Measurements from ENCODE around the gene FBXO10.

DNA sequence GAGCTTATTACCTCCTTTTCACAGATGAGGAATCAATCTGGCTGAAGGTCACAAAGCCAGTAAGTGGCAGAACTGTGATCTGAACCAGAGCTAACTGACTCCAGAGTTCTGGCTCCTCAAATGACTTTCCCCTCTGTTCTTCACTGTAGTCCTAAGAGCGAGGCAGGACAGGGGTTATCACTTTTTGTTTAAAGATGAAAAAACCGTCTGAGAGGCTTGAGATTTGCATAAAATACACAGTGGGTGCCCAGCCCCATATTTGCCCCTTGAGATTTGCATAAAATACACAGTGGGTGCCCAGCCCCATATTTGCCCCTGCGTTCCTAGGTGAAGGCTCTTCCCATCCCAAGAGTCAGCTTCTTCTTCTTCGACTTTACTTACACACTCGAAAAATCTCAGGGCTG, 667 bp downstream of the FBXO10 start:
- TF ChIP-seq, protein P1, sequence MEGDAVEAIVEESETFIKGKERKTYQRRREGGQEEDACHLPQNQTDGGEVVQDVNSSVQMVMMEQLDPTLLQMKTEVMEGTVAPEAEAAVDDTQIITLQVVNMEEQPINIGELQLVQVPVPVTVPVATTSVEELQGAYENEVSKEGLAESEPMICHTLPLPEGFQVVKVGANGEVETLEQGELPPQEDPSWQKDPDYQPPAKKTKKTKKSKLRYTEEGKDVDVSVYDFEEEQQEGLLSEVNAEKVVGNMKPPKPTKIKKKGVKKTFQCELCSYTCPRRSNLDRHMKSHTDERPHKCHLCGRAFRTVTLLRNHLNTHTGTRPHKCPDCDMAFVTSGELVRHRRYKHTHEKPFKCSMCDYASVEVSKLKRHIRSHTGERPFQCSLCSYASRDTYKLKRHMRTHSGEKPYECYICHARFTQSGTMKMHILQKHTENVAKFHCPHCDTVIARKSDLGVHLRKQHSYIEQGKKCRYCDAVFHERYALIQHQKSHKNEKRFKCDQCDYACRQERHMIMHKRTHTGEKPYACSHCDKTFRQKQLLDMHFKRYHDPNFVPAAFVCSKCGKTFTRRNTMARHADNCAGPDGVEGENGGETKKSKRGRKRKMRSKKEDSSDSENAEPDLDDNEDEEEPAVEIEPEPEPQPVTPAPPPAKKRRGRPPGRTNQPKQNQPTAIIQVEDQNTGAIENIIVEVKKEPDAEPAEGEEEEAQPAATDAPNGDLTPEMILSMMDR (IDR thresholded peaks at IDR 0.05; ENCODE audit: insufficient read depth, low read length) = no peak
- TF ChIP-seq GABPA (IDR thresholded peaks at IDR 0.05; ENCODE audit: low read depth) = no peak
- TF ChIP-seq POLR2AphosphoS5 (IDR thresholded peaks at IDR 0.05; ENCODE audit: low read depth) = no peak
- TF ChIP-seq, protein P2, sequence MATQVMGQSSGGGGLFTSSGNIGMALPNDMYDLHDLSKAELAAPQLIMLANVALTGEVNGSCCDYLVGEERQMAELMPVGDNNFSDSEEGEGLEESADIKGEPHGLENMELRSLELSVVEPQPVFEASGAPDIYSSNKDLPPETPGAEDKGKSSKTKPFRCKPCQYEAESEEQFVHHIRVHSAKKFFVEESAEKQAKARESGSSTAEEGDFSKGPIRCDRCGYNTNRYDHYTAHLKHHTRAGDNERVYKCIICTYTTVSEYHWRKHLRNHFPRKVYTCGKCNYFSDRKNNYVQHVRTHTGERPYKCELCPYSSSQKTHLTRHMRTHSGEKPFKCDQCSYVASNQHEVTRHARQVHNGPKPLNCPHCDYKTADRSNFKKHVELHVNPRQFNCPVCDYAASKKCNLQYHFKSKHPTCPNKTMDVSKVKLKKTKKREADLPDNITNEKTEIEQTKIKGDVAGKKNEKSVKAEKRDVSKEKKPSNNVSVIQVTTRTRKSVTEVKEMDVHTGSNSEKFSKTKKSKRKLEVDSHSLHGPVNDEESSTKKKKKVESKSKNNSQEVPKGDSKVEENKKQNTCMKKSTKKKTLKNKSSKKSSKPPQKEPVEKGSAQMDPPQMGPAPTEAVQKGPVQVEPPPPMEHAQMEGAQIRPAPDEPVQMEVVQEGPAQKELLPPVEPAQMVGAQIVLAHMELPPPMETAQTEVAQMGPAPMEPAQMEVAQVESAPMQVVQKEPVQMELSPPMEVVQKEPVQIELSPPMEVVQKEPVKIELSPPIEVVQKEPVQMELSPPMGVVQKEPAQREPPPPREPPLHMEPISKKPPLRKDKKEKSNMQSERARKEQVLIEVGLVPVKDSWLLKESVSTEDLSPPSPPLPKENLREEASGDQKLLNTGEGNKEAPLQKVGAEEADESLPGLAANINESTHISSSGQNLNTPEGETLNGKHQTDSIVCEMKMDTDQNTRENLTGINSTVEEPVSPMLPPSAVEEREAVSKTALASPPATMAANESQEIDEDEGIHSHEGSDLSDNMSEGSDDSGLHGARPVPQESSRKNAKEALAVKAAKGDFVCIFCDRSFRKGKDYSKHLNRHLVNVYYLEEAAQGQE (IDR thresholded peaks at IDR 0.05; ENCODE audit: insufficient replicate concordance, low read depth) = no peak
- no peak for TF ChIP-seq SPI1 (IDR thresholded peaks at IDR 0.05; ENCODE audit: borderline replicate concordance, low read depth)
